ENCODE data around the gene SLF2. TPM values are rescaled to one million over a fixed set of nuclear protein-coding genes. Genes with fewer than 3 reads are reported as not detected.

Gene SLF2
- total RNA-seq, 4 donors from 2014 or later: 9.2 to 23.0 (median 20.1) TPM

GRCh38 chr10:100873827-100874326 lies 38.9 kb upstream of the SLF2 start:
- in situ Hi-C loops (cut with MboI; ENCODE audit: low sequenced_read_pairs in 4 of 4) (no loop called here), intact Hi-C loops (cut with DNase I; ENCODE audit: low total_unique reads) (loop anchor here (10.0 kb wide), 1 partner anchor 199 kb away; no protein-coding TSS in a partner anchor)
- peaks cover 0 to 13% (median 0%) of the 10 kb centered on the region in 3 donors for H3K27me3 ChIP-seq
- no peak overlapping the region for H3K27ac ChIP-seq
- H3K36me3 ChIP-seq: no peaks in the 10 kb centered on the region
- H3K9me3 ChIP-seq: no peaks in the 10 kb centered on the region
- no peaks in the 10 kb centered on the region for H3K4me1 ChIP-seq
- no peak for TF ChIP-seq CTCF (IDR thresholded peaks at IDR 0.05 in 4 of 5, conservative IDR thresholded peaks at IDR 0.05 in 1 of 5)
- TF ChIP-seq POLR2A (IDR thresholded peaks at IDR 0.05): no peak
- H3K4me3 ChIP-seq: no peak overlapping the region
- no peak for ATAC-seq
- DNase-seq: no peak

GRCh38 chr10:100874702-100875483 lies 37.9 kb upstream of the SLF2 start:
- Histone ChIP-seq H3K9me3 (no peaks in the 10 kb centered on the region), H3K4me3 (no peak overlapping the region), H3K27me3 (peaks cover 0 to 16% (median 0%) of the 10 kb centered on the region in 3 donors), H3K27ac (no peak overlapping the region), H3K4me1 (no peaks in the 10 kb centered on the region), H3K36me3 (no peaks in the 10 kb centered on the region)
- TF ChIP-seq POLR2A (IDR thresholded peaks at IDR 0.05): no peak
- TF ChIP-seq CTCF (IDR thresholded peaks at IDR 0.05 in 4 of 5, conservative IDR thresholded peaks at IDR 0.05 in 1 of 5): no peak
- intact Hi-C loops (cut with DNase I; ENCODE audit: low total_unique reads): loop anchor here (10.0 kb wide), 1 partner anchor 200 kb away; no protein-coding TSS in a partner anchor
- no peak for DNase-seq
- no peak for ATAC-seq
- in situ Hi-C loops (cut with MboI; ENCODE audit: low sequenced_read_pairs in 4 of 4): no loop called here

GRCh38 chr10:100875484-100876166 lies 37.1 kb upstream of the SLF2 start:
- no peak for ATAC-seq
- H3K4me1 ChIP-seq: no peaks in the 10 kb centered on the region
- intact Hi-C loops (cut with DNase I; ENCODE audit: low total_unique reads): loop anchor here (10.0 kb wide), 1 partner anchor 201 kb away; no protein-coding TSS in a partner anchor
- no peak overlapping the region for H3K4me3 ChIP-seq
- peaks cover 0 to 16% (median 0%) of the 10 kb centered on the region in 3 donors for H3K27me3 ChIP-seq
- H3K27ac ChIP-seq: no peak overlapping the region
- in situ Hi-C loops (cut with MboI; ENCODE audit: low sequenced_read_pairs in 4 of 4): no loop called here
- no peaks in the 10 kb centered on the region for H3K36me3 ChIP-seq
- H3K9me3 ChIP-seq: no peaks in the 10 kb centered on the region
- TF ChIP-seq POLR2A (IDR thresholded peaks at IDR 0.05) (no peak), CTCF (IDR thresholded peaks at IDR 0.05 in 4 of 5, conservative IDR thresholded peaks at IDR 0.05 in 1 of 5) (no peak)
- DNase-seq: no peak

DNA sequence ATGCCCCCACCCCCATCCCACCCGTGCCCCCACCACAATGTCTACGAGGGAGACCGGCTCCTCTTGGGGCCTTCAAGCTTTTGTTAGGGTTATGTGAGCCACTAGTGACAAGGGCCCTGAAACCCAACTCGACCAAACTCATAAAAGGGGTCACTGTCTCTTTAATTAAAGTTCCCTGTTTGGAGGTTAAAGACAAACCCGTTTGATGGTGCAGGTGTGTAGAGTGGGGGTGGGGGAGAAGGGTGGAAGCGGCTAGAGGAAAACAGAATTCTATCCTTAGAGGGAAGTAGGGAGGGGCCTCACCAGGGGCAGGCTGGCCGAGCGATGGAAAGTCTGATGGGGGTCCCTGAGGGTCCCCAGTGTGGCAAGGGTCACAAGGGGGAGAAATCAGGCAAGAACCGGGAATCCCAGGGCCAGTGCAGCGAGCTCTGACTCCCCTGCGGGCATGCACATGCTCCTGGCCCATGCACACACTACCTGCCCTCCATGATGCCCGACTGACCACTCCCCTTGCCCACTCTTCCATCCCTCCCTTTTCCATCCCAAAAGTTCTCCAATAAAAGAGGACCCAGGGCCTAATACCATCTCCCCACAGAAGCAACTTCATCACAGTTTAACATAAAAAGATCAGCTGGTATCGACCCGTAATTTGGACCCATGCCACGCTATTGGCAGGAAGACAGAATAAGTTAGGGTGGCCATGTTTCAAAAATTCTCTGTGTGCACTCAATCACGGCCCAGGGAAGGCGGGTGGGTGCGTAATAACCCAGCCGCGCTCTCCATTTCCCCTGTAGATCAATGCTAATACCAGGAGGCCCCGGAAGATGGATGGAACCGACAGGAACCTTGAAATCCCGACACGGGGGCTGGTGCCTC lies 35.9 kb upstream of the SLF2 start:
- in situ Hi-C loops (cut with MboI; ENCODE audit: low sequenced_read_pairs in 4 of 4): no loop called here
- DNase-seq (no peak), ATAC-seq (no peak)
- Histone ChIP-seq H3K36me3 (no peaks in the 10 kb centered on the region), H3K4me3 (no peak overlapping the region), H3K27me3 (peaks cover 0 to 16% (median 0%) of the 10 kb centered on the region in 3 donors), H3K4me1 (no peaks in the 10 kb centered on the region), H3K9me3 (no peaks in the 10 kb centered on the region), H3K27ac (no peak overlapping the region)
- intact Hi-C loops (cut with DNase I; ENCODE audit: low total_unique reads): loop anchor here (10.0 kb wide), 1 partner anchor 202 kb away; no protein-coding TSS in a partner anchor
- no peak for TF ChIP-seq CTCF (IDR thresholded peaks at IDR 0.05 in 4 of 5, conservative IDR thresholded peaks at IDR 0.05 in 1 of 5)
- no peak for TF ChIP-seq POLR2A (IDR thresholded peaks at IDR 0.05)
